ENCODE data around the gene HK1.
A peak's percentile ranks its signal among the peaks of the same experiment; 100 is the strongest.
"Not testable (repeated sequence)": the region's sequence is repeated elsewhere in the genome, so short reads cannot be mapped to it uniquely, and the experiment has no call there.

HK1 gene

GRCh38 chr10:69312528-69312927, 34.2 kb downstream of the HK1 start:
- no peak for DNase-seq

GRCh38 chr10:69315100-69315542, 36.8 kb downstream of the HK1 start:
- DNase-seq = no peak

GRCh38 chr10:69315610-69316312, 37.5 kb downstream of the HK1 start:
- DNase-seq = no peak

- DNase-seq = no peak
Measured at GRCh38 chr10:69316313-69317059, 38.2 kb downstream of the HK1 start.

GRCh38 chr10:69317175-69317604, 38.9 kb downstream of the HK1 start:
- DNase-seq = no peak

- no peak for DNase-seq
Measured at GRCh38 chr10:69317626-69318105, 39.4 kb downstream of the HK1 start.

- DNase-seq = peak; percentile 39 to 91
Measured at GRCh38 chr10:69318106-69318866, 40.0 kb downstream of the HK1 start.

- DNase-seq = peak in 1 of 2 experiments; percentile 69
Measured at GRCh38 chr10:69318867-69319727, 40.8 kb downstream of the HK1 start.

- DNase-seq = no peak
Measured at GRCh38 chr10:69319841-69320316, 41.6 kb downstream of the HK1 start.

GRCh38 chr10:69320521-69320920, 42.2 kb downstream of the HK1 start:
- DNase-seq = no peak

GRCh38 chr10:69321039-69321715, 42.9 kb downstream of the HK1 start:
- DNase-seq = no peak

GRCh38 chr10:69321865-69322264, 43.6 kb downstream of the HK1 start:
- DNase-seq = no peak

- not testable (repeated sequence) for DNase-seq
Measured at GRCh38 chr10:69322346-69322745, 44.0 kb downstream of the HK1 start.

GRCh38 chr10:69323622-69324021, 45.3 kb downstream of the HK1 start:
- no peak for DNase-seq

- DNase-seq = no peak
Measured at GRCh38 chr10:69324583-69324982, 46.3 kb downstream of the HK1 start.

GRCh38 chr10:69325637-69326523, 47.6 kb downstream of the HK1 start:
- peak in 1 of 2 experiments; percentile 49 for DNase-seq

- DNase-seq = no peak
Measured at GRCh38 chr10:69326692-69327091, 48.4 kb downstream of the HK1 start.

- DNase-seq = peak; percentile 39 to 80
Measured at GRCh38 chr10:69327463-69328379, 49.4 kb downstream of the HK1 start.

GRCh38 chr10:69328380-69328735, 50.1 kb downstream of the HK1 start:
- peak in 1 of 2 experiments; percentile 30 for DNase-seq

Data from NCI-H526 (cell line).